Endothelial cell of umbilical vein (primary cell): ENCODE results near the gene TRMT11. TPM values are rescaled to one million over a fixed set of nuclear protein-coding genes. Genes with fewer than 3 reads are reported as not detected.

Source experiments
- BruUV-seq: library from RNA; stranded (reverse); fragments of 400-500 nt; replicated peaks from 2 replicates; lab custom pipeline; 2021; lab: Mats Ljungman, UMichigan
- CTCF ChIA-PET: fragments of 300-600, 350-600 bp; sonication (Branson Sonifier 250); formaldehyde crosslinking; loops from one replicate; lab custom pipeline; 2021; ENCODE audit warnings: antibody characterized with exemption, inconsistent platforms; lab: Charles Lee
- POLR2A ChIA-PET: fragments of 300-600, 350-600 bp; sonication (Branson Sonifier 250); formaldehyde crosslinking; loops from one replicate; lab custom pipeline; 2021; ENCODE audit warnings: antibody characterized with exemption, inconsistent platforms; lab: Charles Lee
- DNase-seq: peaks from one replicate; pipeline ENCODE4 v3.0.0-alpha.2; 2011; ENCODE audit warnings: low read depth, low spot score
- FAIRE-seq: peaks from 2 replicates; lab custom pipeline; 2011; peaks lifted over from hg19 to GRCh38; lab: Jason Lieb, UNC
- H2AFZ ChIP-seq: 2 replicates; pipeline ENCODE4 v1.6.0; 2012; ENCODE audit warnings: low read depth, low read length, control low read depth, inconsistent platforms
- H3K27ac ChIP-seq: 2 replicates; pipeline ENCODE4 v1.5.1; 2011; ENCODE audit warnings: low read depth, mild to moderate bottlenecking, control low read depth, low read length, moderate library complexity; ENCODE audit not compliant: insufficient read depth
- H3K27me3 ChIP-seq, 2 experiments: 2 replicates each; pipeline versions ENCODE4 v1.6.0 to v1.6.1; 2011; ENCODE audit warnings: low read length in 2 of 2, mixed read lengths in 1 of 2; ENCODE audit not compliant: control insufficient read depth in 2 of 2, insufficient read depth in 2 of 2
- H3K36me3 ChIP-seq, 2 experiments: 2 replicates in 1 of 2; 3 replicates in 1 of 2; pipeline ENCODE4 v1.5.1; 2011; ENCODE audit warnings: low read length in 2 of 2, mild to moderate bottlenecking in 1 of 2, moderate library complexity in 1 of 2; ENCODE audit not compliant: control insufficient read depth in 2 of 2, insufficient read depth in 2 of 2; ENCODE audit errors: extremely low read depth in 1 of 2
- H3K4me1 ChIP-seq: 3 replicates; pipeline ENCODE4 v1.5.1; 2011; ENCODE audit warnings: mild to moderate bottlenecking, low read length; ENCODE audit not compliant: control insufficient read depth, insufficient read depth; ENCODE audit errors: extremely low read depth
- H3K4me2 ChIP-seq: 2 replicates; pipeline ENCODE4 v1.6.1; 2011; ENCODE audit warnings: low read length, control low read depth, mixed read lengths; ENCODE audit not compliant: insufficient read depth
- H3K4me3 ChIP-seq, 3 experiments: fragments of 200-600 bp in 1 of 3; sonication (generic), shearing (Covaris generic) in 1 of 3; replicated peaks in 1 of 3; 2 replicates each; pipeline ENCODE4 v1.5.1; 2011 to 2016; ENCODE audit warnings: control low read depth in 3 of 3, low read length in 3 of 3, mild to moderate bottlenecking in 2 of 3, inconsistent platforms in 1 of 3, low read depth in 1 of 3, moderate library complexity in 1 of 3; ENCODE audit not compliant: insufficient read depth in 1 of 3
- H3K79me2 ChIP-seq: 2 replicates; pipeline ENCODE4 v1.6.0; 2012; ENCODE audit warnings: low read length, inconsistent platforms; ENCODE audit not compliant: control insufficient read depth, insufficient read depth
- H3K9ac ChIP-seq: replicated peaks from 2 replicates; pipeline ENCODE3; 2011; ENCODE audit warnings: low read length, control low read depth; ENCODE audit not compliant: insufficient read depth; ENCODE audit errors: extremely low read depth
- H3K9me1 ChIP-seq: replicated peaks from 3 replicates; pipeline ENCODE4 v1.6.0; 2011; ENCODE audit warnings: mild to moderate bottlenecking, low read length; ENCODE audit not compliant: control insufficient read depth, insufficient read depth; ENCODE audit errors: extremely low read depth
- H3K9me3 ChIP-seq: replicated peaks from 2 replicates; pipeline ENCODE4 v1.5.1; 2012; ENCODE audit warnings: low read length, inconsistent platforms; ENCODE audit not compliant: control insufficient read depth, insufficient read depth
- H4K20me1 ChIP-seq: replicated peaks from 2 replicates; pipeline ENCODE3; 2011; ENCODE audit warnings: mild to moderate bottlenecking, low read length; ENCODE audit not compliant: control insufficient read depth, insufficient read depth; ENCODE audit errors: extremely low read depth
- CTCF ChIP-seq, 2 donors: IDR thresholded peaks; 1 replicate in 1 of 2; 2 replicates in 1 of 2; pipeline ENCODE4 v1.5.1; 2011; ENCODE audit warnings: low read length in 2 of 2, mild to moderate bottlenecking in 2 of 2, moderate library complexity in 2 of 2, control low read depth in 1 of 2, inconsistent platforms in 1 of 2, low read depth in 1 of 2; ENCODE audit not compliant: insufficient read depth in 1 of 2; ENCODE audit errors: extremely low read depth in 1 of 2
- EZH2 ChIP-seq: IDR thresholded peaks from 2 replicates; pipeline ENCODE4 v1.6.1; 2012; ENCODE audit warnings: borderline replicate concordance, low read depth, mild to moderate bottlenecking, moderate library complexity, low read length, inconsistent platforms; ENCODE audit not compliant: severe bottlenecking
- FOS ChIP-seq: IDR thresholded peaks from 2 replicates; pipeline ENCODE4 v1.6.1; 2011; ENCODE audit warnings: mild to moderate bottlenecking, low read length, moderate library complexity, borderline replicate concordance; ENCODE audit not compliant: insufficient read depth
- GATA2 ChIP-seq: IDR thresholded peaks from 2 replicates; pipeline ENCODE4 v1.7.0; 2011; ENCODE audit warnings: low read depth, mild to moderate bottlenecking, moderate library complexity, mixed read lengths, low read length; ENCODE audit not compliant: insufficient read length, insufficient read depth
- JUN ChIP-seq: IDR thresholded peaks from 2 replicates; pipeline ENCODE4 v1.6.1; 2011; ENCODE audit warnings: borderline replicate concordance, low read depth; ENCODE audit not compliant: insufficient read length, insufficient read depth
- MAX ChIP-seq: IDR thresholded peaks from 2 replicates; pipeline ENCODE4 v1.6.1; 2011; ENCODE audit not compliant: insufficient read depth, insufficient read length
- MYC ChIP-seq: IDR thresholded peaks from one replicate; pipeline ENCODE4 v1.6.1; 2011; ENCODE audit warnings: mild to moderate bottlenecking, low read depth, low read length
- POLR2A ChIP-seq: IDR thresholded peaks from 2 replicates; pipeline ENCODE4 v1.6.1; 2012; ENCODE audit warnings: low read depth, mild to moderate bottlenecking, control low read depth, low read length
- POLR2AphosphoS5 ChIP-seq: IDR thresholded peaks from 2 replicates; pipeline ENCODE4 v1.6.1; 2012; ENCODE audit warnings: low read depth, mild to moderate bottlenecking, control low read depth, low read length, moderate library complexity; ENCODE audit not compliant: insufficient read depth
- dilution Hi-C: fragments of 300-500 bp; cut with MboI; formaldehyde crosslinking; loops from one replicate; pipeline ENCODE4 v1.15.0; 2019; ENCODE audit warnings: low sequenced_read_pairs; ENCODE audit not compliant: extremely low pct_ligation_motif_present
- intact Hi-C: fragments of 100-400 bp; cut with micrococcal nuclease; formaldehyde crosslinking; loops from one replicate; pipeline ENCODE4 v1.10.0; 2022
- polyA plus RNA-seq, 4 experiments: library from polyadenylated mRNA; depleted of rRNA in 3 of 4; stranded (reverse) in 3 of 4; unstranded in 1 of 4; fragments of >200 nt; gene quantifications; 2 replicates each; pipeline versions ENCODE4 v1.2.1 to v1.2.3, GENCODE V29; 2011 to 2012; ENCODE audit warnings: missing spikeins in 1 of 4
- total RNA-seq: library from RNA; stranded (reverse); gene quantifications from 2 replicates; pipeline ENCODE4 v1.2.3, GENCODE V29; 2021

The TRMT11 gene
- total and polyA plus RNA-seq, 2 donors (not counting 3 experiments of a cell fraction or from before 2014, with no cell fraction given), result 5.1 to 10.7 TPM

- ChIA-PET POLR2A (no interaction called here), CTCF (interaction anchor here (1.0 kb wide), 1 partner anchor 21 kb away, joined by 3 read pairs; no protein-coding TSS in a partner anchor)
- TF ChIP-seq POLR2A, result no peak
- TF ChIP-seq FOS, result no peak
- no peak for TF ChIP-seq MYC
- TF ChIP-seq CTCF (IDR thresholded peaks at IDR 0.05; ENCODE audit: extremely low read depth in 1 of 2, insufficient read depth in 1 of 2, low read depth in 1 of 2, low read length in 2 of 2), result no peak
- TF ChIP-seq MAX, result no peak
- TF ChIP-seq POLR2AphosphoS5, result no peak
- TF ChIP-seq EZH2, result no peak
- TF ChIP-seq GATA2, result no peak
- no peak for TF ChIP-seq JUN
- intact Hi-C loops (no loop called here), dilution Hi-C loops (no loop called here)
- DNase-seq, result no peak
- no peak overlapping the region for H2AFZ ChIP-seq
- no peaks in the 10 kb centered on the region for H3K79me2 ChIP-seq
- H3K9ac ChIP-seq, result no peak overlapping the region
- no peaks in the 10 kb centered on the region for H3K27me3 ChIP-seq
- no peak overlapping the region for H3K4me2 ChIP-seq
- no peak overlapping the region for H3K27ac ChIP-seq
- H4K20me1 ChIP-seq, result no peaks in the 10 kb centered on the region
- FAIRE-seq, result no peak
- H3K4me1 ChIP-seq, result no peaks in the 10 kb centered on the region
- BruUV-seq, result no TSS peak
- no peaks in the 10 kb centered on the region for H3K9me1 ChIP-seq
- H3K4me3 ChIP-seq, result no peak overlapping the region
- peaks cover 4 to 8% of the 10 kb centered on the region in 2 experiments for H3K36me3 ChIP-seq
- H3K9me3 ChIP-seq, result no peaks in the 10 kb centered on the region
These were observed 30.3 kb downstream of the TRMT11 start for GRCh38 chr6:126016591-126016990.
